Endothelial cell of umbilical vein (primary cell): ENCODE measurements around the gene RAB20. TPM values are rescaled to one million over a fixed set of nuclear protein-coding genes. Genes with fewer than 3 reads are reported as not detected.

ENCODE experiments used
- BruUV-seq: library from RNA; stranded (reverse); fragments of 400-500 nt; replicated peaks from 2 replicates; lab custom pipeline; 2021; lab: Mats Ljungman, UMichigan
- CTCF ChIA-PET: fragments of 300-600, 350-600 bp; sonication (Branson Sonifier 250); formaldehyde crosslinking; loops from one replicate; lab custom pipeline; 2021; ENCODE audit warnings: antibody characterized with exemption, inconsistent platforms; lab: Charles Lee
- POLR2A ChIA-PET: fragments of 300-600, 350-600 bp; sonication (Branson Sonifier 250); formaldehyde crosslinking; loops from one replicate; lab custom pipeline; 2021; ENCODE audit warnings: antibody characterized with exemption, inconsistent platforms; lab: Charles Lee
- DNase-seq: peaks from one replicate; pipeline ENCODE4 v3.0.0-alpha.2; 2011; ENCODE audit warnings: low read depth, low spot score
- FAIRE-seq: peaks from 2 replicates; lab custom pipeline; 2011; peaks lifted over from hg19 to GRCh38; lab: Jason Lieb, UNC
- H2AFZ ChIP-seq: 2 replicates; pipeline ENCODE4 v1.6.0; 2012; ENCODE audit warnings: low read depth, low read length, control low read depth, inconsistent platforms
- H3K27ac ChIP-seq: 2 replicates; pipeline ENCODE4 v1.5.1; 2011; ENCODE audit warnings: low read depth, mild to moderate bottlenecking, control low read depth, low read length, moderate library complexity; ENCODE audit not compliant: insufficient read depth
- H3K27me3 ChIP-seq, 2 experiments: 2 replicates each; pipeline versions ENCODE4 v1.6.0 to v1.6.1; 2011; ENCODE audit warnings: low read length in 2 of 2, mixed read lengths in 1 of 2; ENCODE audit not compliant: control insufficient read depth in 2 of 2, insufficient read depth in 2 of 2
- H3K36me3 ChIP-seq, 2 experiments: 2 replicates in 1 of 2; 3 replicates in 1 of 2; pipeline ENCODE4 v1.5.1; 2011; ENCODE audit warnings: low read length in 2 of 2, mild to moderate bottlenecking in 1 of 2, moderate library complexity in 1 of 2; ENCODE audit not compliant: control insufficient read depth in 2 of 2, insufficient read depth in 2 of 2; ENCODE audit errors: extremely low read depth in 1 of 2
- H3K4me1 ChIP-seq: 3 replicates; pipeline ENCODE4 v1.5.1; 2011; ENCODE audit warnings: mild to moderate bottlenecking, low read length; ENCODE audit not compliant: control insufficient read depth, insufficient read depth; ENCODE audit errors: extremely low read depth
- H3K4me2 ChIP-seq: 2 replicates; pipeline ENCODE4 v1.6.1; 2011; ENCODE audit warnings: low read length, control low read depth, mixed read lengths; ENCODE audit not compliant: insufficient read depth
- H3K4me3 ChIP-seq, 3 experiments: fragments of 200-600 bp in 1 of 3; sonication (generic), shearing (Covaris generic) in 1 of 3; replicated peaks in 1 of 3; 2 replicates each; pipeline ENCODE4 v1.5.1; 2011 to 2016; ENCODE audit warnings: control low read depth in 3 of 3, low read length in 3 of 3, mild to moderate bottlenecking in 2 of 3, inconsistent platforms in 1 of 3, low read depth in 1 of 3, moderate library complexity in 1 of 3; ENCODE audit not compliant: insufficient read depth in 1 of 3
- H3K79me2 ChIP-seq: 2 replicates; pipeline ENCODE4 v1.6.0; 2012; ENCODE audit warnings: low read length, inconsistent platforms; ENCODE audit not compliant: control insufficient read depth, insufficient read depth
- H3K9ac ChIP-seq: replicated peaks from 2 replicates; pipeline ENCODE3; 2011; ENCODE audit warnings: low read length, control low read depth; ENCODE audit not compliant: insufficient read depth; ENCODE audit errors: extremely low read depth
- H3K9me1 ChIP-seq: replicated peaks from 3 replicates; pipeline ENCODE4 v1.6.0; 2011; ENCODE audit warnings: mild to moderate bottlenecking, low read length; ENCODE audit not compliant: control insufficient read depth, insufficient read depth; ENCODE audit errors: extremely low read depth
- H3K9me3 ChIP-seq: replicated peaks from 2 replicates; pipeline ENCODE4 v1.5.1; 2012; ENCODE audit warnings: low read length, inconsistent platforms; ENCODE audit not compliant: control insufficient read depth, insufficient read depth
- H4K20me1 ChIP-seq: replicated peaks from 2 replicates; pipeline ENCODE3; 2011; ENCODE audit warnings: mild to moderate bottlenecking, low read length; ENCODE audit not compliant: control insufficient read depth, insufficient read depth; ENCODE audit errors: extremely low read depth
- EZH2 ChIP-seq: IDR thresholded peaks from 2 replicates; pipeline ENCODE4 v1.6.1; 2012; ENCODE audit warnings: borderline replicate concordance, low read depth, mild to moderate bottlenecking, moderate library complexity, low read length, inconsistent platforms; ENCODE audit not compliant: severe bottlenecking
- FOS ChIP-seq: IDR thresholded peaks from 2 replicates; pipeline ENCODE4 v1.6.1; 2011; ENCODE audit warnings: mild to moderate bottlenecking, low read length, moderate library complexity, borderline replicate concordance; ENCODE audit not compliant: insufficient read depth
- GATA2 ChIP-seq: IDR thresholded peaks from 2 replicates; pipeline ENCODE4 v1.7.0; 2011; ENCODE audit warnings: low read depth, mild to moderate bottlenecking, moderate library complexity, mixed read lengths, low read length; ENCODE audit not compliant: insufficient read length, insufficient read depth
- JUN ChIP-seq: IDR thresholded peaks from 2 replicates; pipeline ENCODE4 v1.6.1; 2011; ENCODE audit warnings: borderline replicate concordance, low read depth; ENCODE audit not compliant: insufficient read length, insufficient read depth
- MYC ChIP-seq: IDR thresholded peaks from one replicate; pipeline ENCODE4 v1.6.1; 2011; ENCODE audit warnings: mild to moderate bottlenecking, low read depth, low read length
- POLR2A ChIP-seq: IDR thresholded peaks from 2 replicates; pipeline ENCODE4 v1.6.1; 2012; ENCODE audit warnings: low read depth, mild to moderate bottlenecking, control low read depth, low read length
- POLR2AphosphoS5 ChIP-seq: IDR thresholded peaks from 2 replicates; pipeline ENCODE4 v1.6.1; 2012; ENCODE audit warnings: low read depth, mild to moderate bottlenecking, control low read depth, low read length, moderate library complexity; ENCODE audit not compliant: insufficient read depth
- dilution Hi-C: fragments of 300-500 bp; cut with MboI; formaldehyde crosslinking; loops from one replicate; pipeline ENCODE4 v1.15.0; 2019; ENCODE audit warnings: low sequenced_read_pairs; ENCODE audit not compliant: extremely low pct_ligation_motif_present
- intact Hi-C: fragments of 100-400 bp; cut with micrococcal nuclease; formaldehyde crosslinking; loops from one replicate; pipeline ENCODE4 v1.10.0; 2022
- polyA plus RNA-seq, 4 experiments: library from polyadenylated mRNA; depleted of rRNA in 3 of 4; stranded (reverse) in 3 of 4; unstranded in 1 of 4; fragments of >200 nt; gene quantifications; 2 replicates each; pipeline versions ENCODE4 v1.2.1 to v1.2.3, GENCODE V29; 2011 to 2012; ENCODE audit warnings: missing spikeins in 1 of 4
- total RNA-seq: library from RNA; stranded (reverse); gene quantifications from 2 replicates; pipeline ENCODE4 v1.2.3, GENCODE V29; 2021
- TF ChIP-seq, protein P1 (sequence below), 2 donors: IDR thresholded peaks; 1 replicate in 1 of 2; 2 replicates in 1 of 2; pipeline ENCODE4 v1.5.1; 2011; ENCODE audit warnings: low read length in 2 of 2, mild to moderate bottlenecking in 2 of 2, moderate library complexity in 2 of 2, control low read depth in 1 of 2, inconsistent platforms in 1 of 2, low read depth in 1 of 2; ENCODE audit not compliant: insufficient read depth in 1 of 2; ENCODE audit errors: extremely low read depth in 1 of 2
- TF ChIP-seq, protein P2 (sequence below): IDR thresholded peaks from 2 replicates; pipeline ENCODE4 v1.6.1; 2011; ENCODE audit not compliant: insufficient read depth, insufficient read length

Gene RAB20
- total and polyA plus RNA-seq, 2 donors (not counting 3 experiments of a cell fraction or from before 2014, with no cell fraction given), result 1.3 to 1.7 TPM

DNA sequence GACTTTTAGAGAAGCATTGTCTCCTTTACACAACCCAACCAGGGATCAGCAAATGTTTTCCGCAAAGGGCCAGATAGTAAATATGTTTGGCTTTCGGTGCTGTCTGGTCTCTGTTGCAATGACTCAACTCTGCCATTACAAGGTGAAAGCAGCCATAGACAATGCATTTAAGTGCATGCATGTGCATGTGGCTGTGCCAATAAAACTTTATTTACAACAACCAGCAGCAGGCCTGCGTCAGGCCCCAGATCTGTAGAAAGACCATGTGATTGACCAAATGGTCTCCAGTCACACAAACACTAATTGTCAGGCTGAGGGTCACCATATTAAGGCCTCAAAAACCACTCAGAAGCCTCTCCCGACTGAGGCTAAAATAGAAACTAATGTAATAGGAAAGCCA is 8.1 kb downstream of the RAB20 start:
- TF ChIP-seq POLR2A (no peak), POLR2AphosphoS5 (no peak), GATA2 (no peak), EZH2 (no peak), MYC (no peak), JUN (no peak), FOS (no peak)
- TF ChIP-seq, protein P1, sequence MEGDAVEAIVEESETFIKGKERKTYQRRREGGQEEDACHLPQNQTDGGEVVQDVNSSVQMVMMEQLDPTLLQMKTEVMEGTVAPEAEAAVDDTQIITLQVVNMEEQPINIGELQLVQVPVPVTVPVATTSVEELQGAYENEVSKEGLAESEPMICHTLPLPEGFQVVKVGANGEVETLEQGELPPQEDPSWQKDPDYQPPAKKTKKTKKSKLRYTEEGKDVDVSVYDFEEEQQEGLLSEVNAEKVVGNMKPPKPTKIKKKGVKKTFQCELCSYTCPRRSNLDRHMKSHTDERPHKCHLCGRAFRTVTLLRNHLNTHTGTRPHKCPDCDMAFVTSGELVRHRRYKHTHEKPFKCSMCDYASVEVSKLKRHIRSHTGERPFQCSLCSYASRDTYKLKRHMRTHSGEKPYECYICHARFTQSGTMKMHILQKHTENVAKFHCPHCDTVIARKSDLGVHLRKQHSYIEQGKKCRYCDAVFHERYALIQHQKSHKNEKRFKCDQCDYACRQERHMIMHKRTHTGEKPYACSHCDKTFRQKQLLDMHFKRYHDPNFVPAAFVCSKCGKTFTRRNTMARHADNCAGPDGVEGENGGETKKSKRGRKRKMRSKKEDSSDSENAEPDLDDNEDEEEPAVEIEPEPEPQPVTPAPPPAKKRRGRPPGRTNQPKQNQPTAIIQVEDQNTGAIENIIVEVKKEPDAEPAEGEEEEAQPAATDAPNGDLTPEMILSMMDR (IDR thresholded peaks at IDR 0.05; ENCODE audit: extremely low read depth in 1 of 2, insufficient read depth in 1 of 2, low read depth in 1 of 2, low read length in 2 of 2), result no peak
- TF ChIP-seq, protein P2, sequence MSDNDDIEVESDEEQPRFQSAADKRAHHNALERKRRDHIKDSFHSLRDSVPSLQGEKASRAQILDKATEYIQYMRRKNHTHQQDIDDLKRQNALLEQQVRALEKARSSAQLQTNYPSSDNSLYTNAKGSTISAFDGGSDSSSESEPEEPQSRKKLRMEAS, result no peak
- H3K9me3 ChIP-seq, result no peaks in the 10 kb centered on the region
- no peaks in the 10 kb centered on the region for H3K79me2 ChIP-seq
- no peaks in the 10 kb centered on the region for H3K36me3 ChIP-seq
- ChIA-PET POLR2A (no interaction called here), CTCF (interaction anchor here (0.7 kb wide), 1 partner anchor 20 kb away, joined by 3 read pairs; no protein-coding TSS in a partner anchor)
- H3K27me3 ChIP-seq, result no peaks in the 10 kb centered on the region
- H3K4me1 ChIP-seq, result no peaks in the 10 kb centered on the region
- no peak overlapping the region for H3K4me3 ChIP-seq
- H3K27ac ChIP-seq, result no peak overlapping the region
- no peaks in the 10 kb centered on the region for H4K20me1 ChIP-seq
- no TSS peak for BruUV-seq
- no peak overlapping the region for H2AFZ ChIP-seq
- DNase-seq, result no peak
- no peak overlapping the region for H3K4me2 ChIP-seq
- dilution Hi-C loops (no loop called here), intact Hi-C loops (no loop called here)
- FAIRE-seq, result no peak
- no peaks in the 10 kb centered on the region for H3K9me1 ChIP-seq
- no peak overlapping the region for H3K9ac ChIP-seq
